GM21723 (cell line): ENCODE data around the gene SEL1L3.

Source experiments
- ATAC-seq: cut with Tn5 transposase; IDR thresholded peaks from one replicate; pipeline ENCODE4 v1.9.1; 2021; ENCODE audit warnings: mild to moderate bottlenecking, moderate library complexity; ENCODE audit not compliant: unreplicated experiment

Gene SEL1L3

GRCh38 chr4:25857403-25857802 lies 5.4 kb downstream of the SEL1L3 start:
- ATAC-seq: no peak

- ATAC-seq: no peak
Measured at GRCh38 chr4:25856756-25857155, 6.0 kb downstream of the SEL1L3 start.

GRCh38 chr4:25852103-25852502 lies 10.7 kb downstream of the SEL1L3 start:
- ATAC-seq: no peak

GRCh38 chr4:25847329-25847728 lies 15.5 kb downstream of the SEL1L3 start:
- no peak for ATAC-seq

GRCh38 chr4:25845841-25846653 lies 16.7 kb downstream of the SEL1L3 start:
- ATAC-seq: no peak

- ATAC-seq: no peak
Measured at GRCh38 chr4:25844961-25845712, 17.7 kb downstream of the SEL1L3 start.

GRCh38 chr4:25843340-25844097 lies 19.3 kb downstream of the SEL1L3 start:
- ATAC-seq: peak; percentile 45

- peak; percentile 77 for ATAC-seq
Measured at GRCh38 chr4:25842229-25842845, 20.5 kb downstream of the SEL1L3 start.

- ATAC-seq: no peak
Measured at GRCh38 chr4:25839687-25840086, 23.1 kb downstream of the SEL1L3 start.

GRCh38 chr4:25839233-25839632 lies 23.6 kb downstream of the SEL1L3 start:
- no peak for ATAC-seq

- no peak for ATAC-seq
Measured at GRCh38 chr4:25838526-25838925, 24.3 kb downstream of the SEL1L3 start.

GRCh38 chr4:25837107-25837506 lies 25.7 kb downstream of the SEL1L3 start:
- ATAC-seq: no peak

- ATAC-seq: no peak
Measured at GRCh38 chr4:25835384-25835783, 27.4 kb downstream of the SEL1L3 start.

- no peak for ATAC-seq
Measured at GRCh38 chr4:25834411-25835107, 28.2 kb downstream of the SEL1L3 start.

GRCh38 chr4:25830548-25830947 lies 32.2 kb downstream of the SEL1L3 start:
- ATAC-seq: no peak

GRCh38 chr4:25827897-25828296 lies 34.9 kb downstream of the SEL1L3 start:
- no peak for ATAC-seq

- no peak for ATAC-seq
Measured at GRCh38 chr4:25827373-25827772, 35.4 kb downstream of the SEL1L3 start.

- no peak for ATAC-seq
Measured at GRCh38 chr4:25826074-25826752, 36.6 kb downstream of the SEL1L3 start.

- ATAC-seq: no peak
Measured at GRCh38 chr4:25823632-25824031, 39.2 kb downstream of the SEL1L3 start.

GRCh38 chr4:25821899-25822298 lies 40.9 kb downstream of the SEL1L3 start:
- no peak for ATAC-seq
